Liver (tissue), 9 donors: ENCODE measurements around the gene DAB1. TPM values are rescaled to one million over a fixed set of nuclear protein-coding genes. Genes with fewer than 3 reads are reported as not detected.

ENCODE experiments used
- DNase-seq: peaks from one replicate; pipeline ENCODE4 v3.0.0-alpha.2; 2017; ENCODE audit warnings: low spot score
- H3K27ac ChIP-seq, 2 donors: one replicate each; pipeline ENCODE4 v1.7.0; 2013; ENCODE audit warnings: inconsistent platforms in 2 of 2, low read length in 2 of 2, control low read depth in 1 of 2, low read depth in 1 of 2, mild to moderate bottlenecking in 1 of 2
- H3K27me3 ChIP-seq, 4 donors: one replicate each; pipeline versions ENCODE4 v1.6.1 to v1.7.0; 2013; ENCODE audit warnings: low read length in 3 of 4, inconsistent platforms in 1 of 4, mild to moderate bottlenecking in 1 of 4, moderate library complexity in 1 of 4; ENCODE audit not compliant: control insufficient read depth in 4 of 4, insufficient read depth in 4 of 4
- H3K36me3 ChIP-seq, 4 donors: one replicate each; pipeline versions ENCODE4 v1.6.1 to v1.7.0; 2013; ENCODE audit warnings: low read length in 3 of 4, mild to moderate bottlenecking in 3 of 4, low read depth in 1 of 4, moderate library complexity in 1 of 4; ENCODE audit not compliant: control insufficient read depth in 4 of 4, insufficient read depth in 3 of 4
- H3K4me1 ChIP-seq, 4 donors: one replicate each; pipeline versions ENCODE4 v1.6.1 to v1.7.0; 2013; ENCODE audit warnings: low read length in 3 of 4, mild to moderate bottlenecking in 3 of 4, moderate library complexity in 1 of 4; ENCODE audit not compliant: control insufficient read depth in 4 of 4, insufficient read depth in 4 of 4
- H3K4me3 ChIP-seq, 3 donors: one replicate each; pipeline versions ENCODE4 v1.6.1 to v1.7.0; 2013; ENCODE audit warnings: low read length in 3 of 3, control low read depth in 1 of 3, low read depth in 1 of 3, mild to moderate bottlenecking in 1 of 3
- H3K9ac ChIP-seq, 2 donors: one replicate each; pipeline ENCODE4 v1.7.0; 2013; ENCODE audit warnings: low read length in 2 of 2, mild to moderate bottlenecking in 2 of 2, moderate library complexity in 2 of 2, control low read depth in 1 of 2, low read depth in 1 of 2
- H3K9me3 ChIP-seq, 4 donors: one replicate each; pipeline versions ENCODE4 v1.6.1 to v1.7.0; 2013; ENCODE audit warnings: low read length in 3 of 4; ENCODE audit not compliant: control insufficient read depth in 4 of 4
- CTCF ChIP-seq: fragments of 150-350 bp; IDR thresholded peaks from 2 replicates; pipeline ENCODE4 v1.5.1; 2017; ENCODE audit warnings: improper control_type of control experiment, low read depth, low read length; ENCODE audit not compliant: missing input control
- EGR1 ChIP-seq, 2 donors: IDR thresholded peaks; 2 replicates each; pipeline ENCODE4 v1.6.1; 2016 to 2018; ENCODE audit warnings: antibody characterized with exemption in 2 of 2, low read depth in 2 of 2
- FOXA1 ChIP-seq: IDR thresholded peaks from 2 replicates; pipeline ENCODE4 v1.6.1; 2016; ENCODE audit warnings: antibody characterized with exemption
- FOXA2 ChIP-seq: IDR thresholded peaks from 2 replicates; pipeline ENCODE4 v1.6.1; 2016; ENCODE audit warnings: antibody characterized with exemption
- GABPA ChIP-seq, 2 donors: IDR thresholded peaks in 1 of 2; conservative IDR thresholded peaks in 1 of 2; 2 replicates each; pipeline ENCODE4 v1.6.1; 2016; ENCODE audit warnings: antibody characterized with exemption in 2 of 2, mild to moderate bottlenecking in 1 of 2, moderate library complexity in 1 of 2
- HNF4A ChIP-seq, 2 donors: conservative IDR thresholded peaks; 2 replicates each; pipeline ENCODE4 v1.6.1; 2016; ENCODE audit warnings: antibody characterized with exemption in 2 of 2, mild to moderate bottlenecking in 2 of 2
- HNF4G ChIP-seq: IDR thresholded peaks from 2 replicates; pipeline ENCODE4 v1.6.1; 2016; ENCODE audit warnings: antibody characterized with exemption
- JUND ChIP-seq, 2 donors: IDR thresholded peaks; 2 replicates each; pipeline ENCODE4 v1.6.1; 2016; ENCODE audit warnings: antibody characterized with exemption in 2 of 2
- NR2F2 ChIP-seq: IDR thresholded peaks from 2 replicates; pipeline ENCODE4 v1.6.1; 2016; ENCODE audit warnings: antibody characterized with exemption
- RAD21 ChIP-seq, 2 donors: IDR thresholded peaks; 2 replicates each; pipeline ENCODE4 v1.6.1; 2016; ENCODE audit warnings: antibody characterized with exemption in 2 of 2, mild to moderate bottlenecking in 2 of 2
- REST ChIP-seq: IDR thresholded peaks from 2 replicates; pipeline ENCODE4 v1.6.1; 2016; ENCODE audit warnings: antibody characterized with exemption, mild to moderate bottlenecking
- RXRA ChIP-seq, 2 donors: IDR thresholded peaks; 2 replicates each; pipeline ENCODE4 v1.6.1; 2017 to 2018; ENCODE audit warnings: antibody characterized with exemption in 2 of 2, mild to moderate bottlenecking in 1 of 2
- TAF1 ChIP-seq: conservative IDR thresholded peaks from 2 replicates; pipeline ENCODE4 v1.6.1; 2016; ENCODE audit warnings: antibody characterized with exemption, mild to moderate bottlenecking
- YY1 ChIP-seq: IDR thresholded peaks from 2 replicates; pipeline ENCODE4 v1.6.1; 2016; ENCODE audit warnings: antibody characterized with exemption, mild to moderate bottlenecking
- ZBTB33 ChIP-seq: IDR thresholded peaks from 2 replicates; pipeline ENCODE4 v1.6.1; 2016; ENCODE audit warnings: antibody characterized with exemption
- WGBS: extraction: QIAGEN DNeasy Blood & Tissue Kit; methylation state at CpG from one replicate; pipeline ENCODE4 v1.1.7; 2013; 5-methylcytosine and 5-hydroxymethylcytosine counted together
- polyA plus RNA-seq, 2 donors: library from polyadenylated mRNA; stranded (reverse) in 1 of 2; unstranded in 1 of 2; fragments of 200-250 nt in 1 of 2; fragments of >200 nt in 1 of 2; fragmentation: Nextera tagmentation in 1 of 2; extraction: Ambion mirVana in 1 of 2; gene quantifications; one replicate each; pipeline versions ENCODE4 v1.2.1 to v1.2.3, GENCODE V29; 2013 to 2015
- total RNA-seq, 2 donors: library from RNA; depleted of rRNA; stranded (reverse); fragments of >200 nt; gene quantifications; one replicate each; pipeline ENCODE4 v1.2.3, GENCODE V29; 2014
- donor health status: healthy.
- donor health status: healthy.
- donor health status: healthy.
- donor health status: healthy.
- donor health status: healthy.

The DAB1 gene
- total and polyA plus RNA-seq, 4 donors = 0.54 to 1.7 (median 1.2) TPM

GRCh38 chr1:57360846-57361407 lies 62.9 kb downstream of the DAB1 start:
- Histone ChIP-seq H3K27ac (no peak overlapping the region), H3K4me1 (no peaks in the 10 kb centered on the region), H3K4me3 (no peak overlapping the region), H3K9me3 (no peaks in the 10 kb centered on the region), H3K36me3 (no peaks in the 10 kb centered on the region), H3K27me3 (no peaks in the 10 kb centered on the region), H3K9ac (no peak overlapping the region)
- no peak for TF ChIP-seq GABPA (IDR thresholded peaks at IDR 0.05 in 1 of 2, conservative IDR thresholded peaks at IDR 0.05 in 1 of 2)
- TF ChIP-seq HNF4A (conservative IDR thresholded peaks at IDR 0.05) = no peak
- TF ChIP-seq HNF4G = no peak
- TF ChIP-seq RXRA (IDR thresholded peaks at IDR 0.05) = no peak
- no peak for TF ChIP-seq TAF1
- no peak for TF ChIP-seq FOXA1
- no peak for TF ChIP-seq EGR1 (IDR thresholded peaks at IDR 0.05; ENCODE audit: low read depth in 2 of 2)
- no peak for TF ChIP-seq FOXA2
- no peak for TF ChIP-seq REST
- no peak for TF ChIP-seq CTCF
- no peak for TF ChIP-seq NR2F2
- 93% methylated on average over 4 of the region's 4 CpGs for WGBS
- DNase-seq = no peak

GRCh38 chr1:57357462-57357861 lies 66.4 kb downstream of the DAB1 start:
- Histone ChIP-seq H3K9ac (no peak overlapping the region), H3K36me3 (no peaks in the 10 kb centered on the region), H3K9me3 (no peaks in the 10 kb centered on the region), H3K27ac (no peak overlapping the region), H3K27me3 (no peaks in the 10 kb centered on the region), H3K4me1 (no peaks in the 10 kb centered on the region), H3K4me3 (no peak overlapping the region)
- DNase-seq = no peak
- no peak for TF ChIP-seq RAD21 (IDR thresholded peaks at IDR 0.05)
- no peak for TF ChIP-seq RXRA (IDR thresholded peaks at IDR 0.05)
- TF ChIP-seq REST = no peak
- TF ChIP-seq ZBTB33 = no peak
- TF ChIP-seq YY1 = no peak
- no peak for TF ChIP-seq TAF1
- no peak for TF ChIP-seq HNF4G
- TF ChIP-seq EGR1 (IDR thresholded peaks at IDR 0.05; ENCODE audit: low read depth in 2 of 2) = no peak
- TF ChIP-seq JUND (IDR thresholded peaks at IDR 0.05) = no peak
- TF ChIP-seq NR2F2 = no peak
- 67% methylated on average over 3 of the region's 3 CpGs for WGBS
